ENCODE measurements around the gene KRTAP19-6. TPM values are rescaled to one million over a fixed set of nuclear protein-coding genes. Genes with fewer than 3 reads are reported as not detected.

KRTAP19-6 gene
- total and polyA plus RNA-seq, 4 donors = not detected

GRCh38 chr21:30491963-30492428, 49.7 kb downstream of the KRTAP19-6 start, which contains the start of gene KRTAP19-3:
Gene KRTAP19-3 (minus strand): TSS chr21:30492013. CDS start chr21:30491957, 56 bp downstream.
- H3K4me3 ChIP-seq (ENCODE audit: low read length in 2 of 2) = no peak within 1 kb of the TSS
- H3K27me3 ChIP-seq (ENCODE audit: control insufficient read depth in 1 of 2, insufficient read depth in 2 of 2, low read length in 1 of 2) = no peaks in the 10 kb centered on the region
- no peak for ATAC-seq (ENCODE audit: low FRiP score)
- intact Hi-C loops (cut with DNase I) = no loop called here
- DNase-seq = no peak
- no peaks in the 10 kb centered on the region for H3K4me1 ChIP-seq (ENCODE audit: control insufficient read depth in 1 of 2, insufficient read depth in 2 of 2, low read length in 2 of 2)
- H3K27ac ChIP-seq (ENCODE audit: low read depth in 1 of 2, low read length in 2 of 2) = no peak within 1 kb of the TSS
- no peaks in the 10 kb centered on the region for H3K36me3 ChIP-seq (ENCODE audit: control insufficient read depth in 1 of 2, insufficient read depth in 2 of 2, low read length in 1 of 2)
- WGBS, 2 donors = 49 to 51% methylated on average over 2 of the region's 2 CpGs
- peaks cover 2% of the 10 kb centered on the region for H3K9me3 ChIP-seq (ENCODE audit: control insufficient read depth, low read length)

Other genes starting within 250 kb of the KRTAP19-6 start
- gene KRTAP26-1, start 221.5 kb downstream of the KRTAP19-6 start, total RNA-seq = not detected
- not detected for gene KRTAP26-1, start 221.5 kb downstream of the KRTAP19-6 start, polyA plus RNA-seq
- gene KRTAP27-1, start 204.2 kb downstream of the KRTAP19-6 start, total RNA-seq = not detected
- not detected for gene KRTAP27-1, start 204.2 kb downstream of the KRTAP19-6 start, polyA plus RNA-seq
- gene KRTAP23-1, start 193.3 kb downstream of the KRTAP19-6 start, total RNA-seq = not detected
- not detected for gene KRTAP23-1, start 193.3 kb downstream of the KRTAP19-6 start, polyA plus RNA-seq
- gene KRTAP13-2, start 169.6 kb downstream of the KRTAP19-6 start, total RNA-seq = not detected
- not detected for gene KRTAP13-2, start 169.6 kb downstream of the KRTAP19-6 start, polyA plus RNA-seq
- gene KRTAP13-1, start 145.8 kb downstream of the KRTAP19-6 start, total RNA-seq = not detected
- gene KRTAP13-1, start 145.8 kb downstream of the KRTAP19-6 start, polyA plus RNA-seq = not detected
- gene KRTAP13-3, start 115.9 kb downstream of the KRTAP19-6 start, total RNA-seq = not detected
- gene KRTAP13-3, start 115.9 kb downstream of the KRTAP19-6 start, polyA plus RNA-seq = not detected
- not detected for gene KRTAP13-4, start 111.6 kb downstream of the KRTAP19-6 start, total RNA-seq
- gene KRTAP13-4, start 111.6 kb downstream of the KRTAP19-6 start, polyA plus RNA-seq = not detected
- gene KRTAP15-1, start 101.6 kb downstream of the KRTAP19-6 start, total RNA-seq = not detected
- gene KRTAP15-1, start 101.6 kb downstream of the KRTAP19-6 start, polyA plus RNA-seq = not detected
- gene KRTAP19-1, start 61.5 kb downstream of the KRTAP19-6 start, total RNA-seq = not detected
- not detected for gene KRTAP19-1, start 61.5 kb downstream of the KRTAP19-6 start, polyA plus RNA-seq
- gene KRTAP19-2, start 54.4 kb downstream of the KRTAP19-6 start, total RNA-seq = not detected
- not detected for gene KRTAP19-2, start 54.4 kb downstream of the KRTAP19-6 start, polyA plus RNA-seq
- gene KRTAP19-3, start 49.9 kb downstream of the KRTAP19-6 start, total RNA-seq = not detected
- not detected for gene KRTAP19-3, start 49.9 kb downstream of the KRTAP19-6 start, polyA plus RNA-seq
- gene KRTAP19-4, start 44.7 kb downstream of the KRTAP19-6 start, total RNA-seq = not detected
- not detected for gene KRTAP19-4, start 44.7 kb downstream of the KRTAP19-6 start, polyA plus RNA-seq
- not detected for gene KRTAP19-5, start 39.7 kb downstream of the KRTAP19-6 start, total RNA-seq
- gene KRTAP19-5, start 39.7 kb downstream of the KRTAP19-6 start, polyA plus RNA-seq = not detected
- not detected for gene KRTAP19-7, start 19.4 kb upstream of the KRTAP19-6 start, total RNA-seq
- gene KRTAP19-7, start 19.4 kb upstream of the KRTAP19-6 start, polyA plus RNA-seq = not detected
- not detected for gene KRTAP22-2, start 48.5 kb upstream of the KRTAP19-6 start, total RNA-seq
- not detected for gene KRTAP22-2, start 48.5 kb upstream of the KRTAP19-6 start, polyA plus RNA-seq
- gene KRTAP6-3, start 50.6 kb upstream of the KRTAP19-6 start, total RNA-seq = not detected
- gene KRTAP6-3, start 50.6 kb upstream of the KRTAP19-6 start, polyA plus RNA-seq = not detected
- gene KRTAP6-2, start 57.0 kb upstream of the KRTAP19-6 start, total RNA-seq = not detected
- not detected for gene KRTAP6-2, start 57.0 kb upstream of the KRTAP19-6 start, polyA plus RNA-seq
- gene KRTAP22-1, start 59.2 kb upstream of the KRTAP19-6 start, total RNA-seq = not detected
- gene KRTAP22-1, start 59.2 kb upstream of the KRTAP19-6 start, polyA plus RNA-seq = not detected
- not detected for gene KRTAP6-1, start 72.1 kb upstream of the KRTAP19-6 start, total RNA-seq
- not detected for gene KRTAP6-1, start 72.1 kb upstream of the KRTAP19-6 start, polyA plus RNA-seq
- gene KRTAP20-1, start 74.6 kb upstream of the KRTAP19-6 start, total RNA-seq = not detected
- gene KRTAP20-1, start 74.6 kb upstream of the KRTAP19-6 start, polyA plus RNA-seq = not detected
- not detected for gene KRTAP20-4, start 78.8 kb upstream of the KRTAP19-6 start, total RNA-seq
- gene KRTAP20-4, start 78.8 kb upstream of the KRTAP19-6 start, polyA plus RNA-seq = not detected
- not detected for gene KRTAP20-2, start 93.3 kb upstream of the KRTAP19-6 start, total RNA-seq
- not detected for gene KRTAP20-2, start 93.3 kb upstream of the KRTAP19-6 start, polyA plus RNA-seq
- gene KRTAP20-3, start 101.0 kb upstream of the KRTAP19-6 start, total RNA-seq = not detected
- not detected for gene KRTAP20-3, start 101.0 kb upstream of the KRTAP19-6 start, polyA plus RNA-seq
- not detected for gene KRTAP21-3, start 176.9 kb upstream of the KRTAP19-6 start, total RNA-seq
- gene KRTAP21-3, start 176.9 kb upstream of the KRTAP19-6 start, polyA plus RNA-seq = not detected
- not detected for gene KRTAP21-2, start 205.4 kb upstream of the KRTAP19-6 start, total RNA-seq
- gene KRTAP21-2, start 205.4 kb upstream of the KRTAP19-6 start, polyA plus RNA-seq = not detected
- gene KRTAP21-1, start 213.6 kb upstream of the KRTAP19-6 start, total RNA-seq = not detected
- not detected for gene KRTAP21-1, start 213.6 kb upstream of the KRTAP19-6 start, polyA plus RNA-seq